ENCODE measurements around the gene BTBD19. TPM values are rescaled to one million over a fixed set of nuclear protein-coding genes. Genes with fewer than 3 reads are reported as not detected.

The BTBD19 gene
- total and polyA plus RNA-seq, 2 of the 4 experiments (the other 2 are of a cell fraction) = 0.90 to 17.2 TPM

- H4K91ac ChIP-seq (ENCODE audit: insufficient read depth, low read depth, low read length) = no peak overlapping the region
- no peak overlapping the region for H2AFZ ChIP-seq (replicated peaks; ENCODE audit: low read length, poor library complexity)
- no peaks in the 10 kb centered on the region for H3K9me1 ChIP-seq (ENCODE audit: insufficient read depth, low read length)
- H4K20me1 ChIP-seq (ENCODE audit: insufficient read depth, low read length) = no peaks in the 10 kb centered on the region
- no peak overlapping the region for H3K56ac ChIP-seq (ENCODE audit: extremely low read depth, insufficient read depth, low read length)
- H3K4me2 ChIP-seq (ENCODE audit: low read depth, low read length) = no peak overlapping the region
- no peak overlapping the region for H2BK120ac ChIP-seq (ENCODE audit: low read depth, low read length)
- H3K4me1 ChIP-seq (ENCODE audit: control insufficient read depth, insufficient read depth, low read length) = no peaks in the 10 kb centered on the region
- no peak overlapping the region for H3K9ac ChIP-seq (ENCODE audit: low read depth, low read length)
- H2AK5ac ChIP-seq (ENCODE audit: low read depth, low read length) = no peak overlapping the region
- H3K9me3 ChIP-seq (ENCODE audit: control insufficient read depth, insufficient read depth, low read length) = no peaks in the 10 kb centered on the region
- BruUV-seq (replicated peaks) = no TSS peak
- H3K4me3 ChIP-seq (ENCODE audit: insufficient read depth, low read depth, low read length) = no peak overlapping the region
- H3K27ac ChIP-seq (ENCODE audit: insufficient read depth, low read length) = no peak overlapping the region
- H4K5ac ChIP-seq (ENCODE audit: low read depth, low read length) = no peak overlapping the region
- H2AK9ac ChIP-seq (replicated peaks; ENCODE audit: low read depth, low read length, poor library complexity) = no peak overlapping the region
- H3K14ac ChIP-seq (replicated peaks; ENCODE audit: low read depth, low read length) = no peak overlapping the region
- ChIA-PET CTCF (no interaction called here), POLR2A (ENCODE audit: unreplicated experiment) (interaction anchor here (1.1 kb wide), 1 partner anchor 12 kb away, joined by 3 read pairs; no protein-coding TSS in a partner anchor)
- H2BK20ac ChIP-seq (ENCODE audit: low read depth, low read length) = no peak overlapping the region
- H3K23ac ChIP-seq (ENCODE audit: low read depth, low read length) = no peak overlapping the region
- H3K79me1 ChIP-seq (ENCODE audit: low read depth in 1 of 2, low read length in 2 of 2) = no peaks in the 10 kb centered on the region
- in situ Hi-C loops (cut with MboI; ENCODE audit: low sequenced_read_pairs) (loop anchor here (10.0 kb wide), 1 partner anchor 474 kb away; no protein-coding TSS in a partner anchor), dilution Hi-C loops (cut with HindIII; ENCODE audit: low sequenced_read_pairs, unreplicated experiment) (no loop called here), intact Hi-C loops (cut with micrococcal nuclease) (no loop called here)
- H3K4ac ChIP-seq (ENCODE audit: low read depth, low read length) = no peak overlapping the region
- no peaks in the 10 kb centered on the region for H3K27me3 ChIP-seq (ENCODE audit: control insufficient read depth, insufficient read depth, low read length)
- no peaks in the 10 kb centered on the region for H3K36me3 ChIP-seq (ENCODE audit: control insufficient read depth, insufficient read depth, low read length)
- ATAC-seq (ENCODE audit: low read depth) (no peak), DNase-seq (no peak)
- H2BK5ac ChIP-seq (ENCODE audit: low read depth, low read length, poor library complexity, severe bottlenecking) = no peak overlapping the region
- WGBS, 2 experiments (ENCODE audit: extremely low coverage in 2 of 2, insufficient read length in 1 of 2) = 87% methylated on average over 3 of the region's 10 CpGs; no CpG with 5 or more reads in 1 of the 2 experiments
- no peak overlapping the region for H2BK15ac ChIP-seq (ENCODE audit: low read depth, low read length)
- no peak overlapping the region for H4K8ac ChIP-seq (ENCODE audit: low read depth in 2 of 2, low read length in 2 of 2)
- TF ChIP-seq USF2 (IDR thresholded peaks at IDR 0.05; ENCODE audit: low read depth, low read length) = no peak
- TF ChIP-seq SMC3 (IDR thresholded peaks at IDR 0.05; ENCODE audit: low read depth, low read length) = no peak
- H3K18ac ChIP-seq (ENCODE audit: low read depth, low read length) = no peak overlapping the region
Observed at GRCh38 chr1:44830900-44831304, 22.6 kb downstream of the BTBD19 start.

Measured in IMR-90 (cell line).